Spinal cord (tissue), 10 donors: ENCODE data around the gene GLMN. TPM values are rescaled to one million over a fixed set of nuclear protein-coding genes. Genes with fewer than 3 reads are reported as not detected.
A peak's percentile ranks its signal among the peaks of the same experiment; 100 is the strongest.
"Not testable (repeated sequence)": the region's sequence is repeated elsewhere in the genome, so short reads cannot be mapped to it uniquely, and the experiment has no call there.

Experiments used
- DNase-seq, 6 donors: peaks; one replicate each; pipeline versions ENCODE4 v3.0.0 to v3.0.0-alpha.2; 2013 to 2015; ENCODE audit warnings: low spot score in 6 of 6, low read depth in 4 of 6
- H3K27ac ChIP-seq: one replicate; pipeline ENCODE4 v1.5.1; 2013; ENCODE audit warnings: low read depth, low read length, control low read depth
- H3K27me3 ChIP-seq: one replicate; pipeline ENCODE4 v1.6.1; 2013; ENCODE audit warnings: low read length; ENCODE audit not compliant: control insufficient read depth, insufficient read depth
- H3K36me3 ChIP-seq: one replicate; pipeline ENCODE4 v1.6.1; 2013; ENCODE audit warnings: low read length; ENCODE audit not compliant: control insufficient read depth, insufficient read depth
- H3K4me1 ChIP-seq: one replicate; pipeline ENCODE4 v1.6.1; 2013; ENCODE audit warnings: low read length; ENCODE audit not compliant: control insufficient read depth, insufficient read depth
- H3K4me3 ChIP-seq: one replicate; pipeline ENCODE4 v1.5.1; 2013; ENCODE audit warnings: low read depth, low read length, control low read depth
- H3K9me3 ChIP-seq: one replicate; pipeline ENCODE4 v1.6.1; 2013; ENCODE audit warnings: low read length; ENCODE audit not compliant: control insufficient read depth, insufficient read depth
- WGBS: methylation state at CpG from one replicate; pipeline ENCODE4 v1.1.5; 2013; ENCODE audit warnings: missing lambda C conversion rate; ENCODE audit not compliant: insufficient coverage; 5-methylcytosine and 5-hydroxymethylcytosine counted together
- polyA plus RNA-seq, 2 donors: library from polyadenylated mRNA; unstranded; fragments of 120-200 nt; gene quantifications; one replicate each; pipeline ENCODE4 v1.2.1, GENCODE V29; 2013; ENCODE audit not compliant: insufficient read length in 2 of 2
- total RNA-seq, 2 donors: library from RNA; depleted of rRNA in 1 of 2; stranded (reverse); fragments of 120-200 nt in 1 of 2; fragments of >200 nt in 1 of 2; gene quantifications; one replicate each; pipeline versions ENCODE4 v1.2.3 to v1.2.4, GENCODE V29; 2013 to 2014
- donor health status: healthy.

GLMN gene
- total and polyA plus RNA-seq, 4 donors, result 15.1 to 28.7 (median 24.8) TPM

GRCh38 chr1:92301021-92301420, 2.2 kb upstream of the GLMN start:
- H3K4me1 ChIP-seq, result no peaks in the 10 kb centered on the region
- no peak overlapping the region for H3K4me3 ChIP-seq
- H3K9me3 ChIP-seq, result no peaks in the 10 kb centered on the region
- no peak overlapping the region for H3K27ac ChIP-seq
- H3K27me3 ChIP-seq, result no peaks in the 10 kb centered on the region
- DNase-seq, result no peak
- peaks cover 10% of the 10 kb centered on the region for H3K36me3 ChIP-seq
- WGBS, result 100% methylated on average over 1 of the region's 5 CpGs

DNA sequence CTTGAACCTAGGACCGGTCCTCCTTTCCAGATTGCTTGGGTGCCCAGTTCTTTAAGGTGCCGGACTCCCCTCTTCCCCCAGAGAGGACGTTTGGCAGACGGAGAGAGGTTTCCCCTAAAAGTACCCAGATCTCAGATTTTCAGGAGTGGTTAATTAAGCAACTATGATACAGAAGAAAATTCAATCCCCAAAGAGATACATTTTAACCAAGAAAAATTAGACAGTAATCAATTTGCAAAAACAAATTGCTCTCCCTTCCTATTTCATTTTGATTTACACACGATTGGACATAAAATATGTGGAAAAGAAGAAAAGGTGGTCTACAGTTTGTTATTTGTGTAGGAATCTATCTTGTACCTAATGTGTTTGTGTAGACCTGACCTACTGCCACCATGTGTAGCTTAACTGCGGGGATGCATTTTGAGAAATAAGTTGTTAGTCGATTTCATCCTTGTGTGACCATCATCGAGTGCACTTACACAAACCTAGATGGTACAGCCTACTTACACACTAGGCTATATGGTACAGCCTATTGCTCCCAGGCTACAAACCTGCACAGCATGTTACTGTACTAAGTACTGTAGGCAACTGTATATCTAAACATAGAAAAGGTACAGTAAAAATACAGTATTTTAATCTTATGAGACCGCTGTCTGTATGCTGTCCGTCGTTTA, 827 bp upstream of the GLMN start:
- H3K36me3 ChIP-seq, result peaks cover 3% of the 10 kb centered on the region
- peak in 3 of 6 donors; percentile 15 to 28 (median 23) for DNase-seq
- H3K9me3 ChIP-seq, result no peaks in the 10 kb centered on the region
- H3K4me1 ChIP-seq, result no peaks in the 10 kb centered on the region
- H3K27ac ChIP-seq, result peak overlapping the region; percentile 94
- no peaks in the 10 kb centered on the region for H3K27me3 ChIP-seq
- 0% methylated on average over 1 of the region's 11 CpGs for WGBS
- peak overlapping the region; percentile 89 for H3K4me3 ChIP-seq

- DNase-seq, result no peak
- Histone ChIP-seq H3K27me3 (no peaks in the 10 kb centered on the region), H3K4me3 (peak overlapping the region; percentile 89), H3K27ac (peak overlapping the region; percentile 94), H3K4me1 (no peaks in the 10 kb centered on the region), H3K9me3 (no peaks in the 10 kb centered on the region), H3K36me3 (peaks cover 5% of the 10 kb centered on the region)
- no CpG with 5 or more reads among the region's 3 CpGs for WGBS
Measured at GRCh38 chr1:92298213-92298572, 594 bp downstream of the GLMN start.

DNA sequence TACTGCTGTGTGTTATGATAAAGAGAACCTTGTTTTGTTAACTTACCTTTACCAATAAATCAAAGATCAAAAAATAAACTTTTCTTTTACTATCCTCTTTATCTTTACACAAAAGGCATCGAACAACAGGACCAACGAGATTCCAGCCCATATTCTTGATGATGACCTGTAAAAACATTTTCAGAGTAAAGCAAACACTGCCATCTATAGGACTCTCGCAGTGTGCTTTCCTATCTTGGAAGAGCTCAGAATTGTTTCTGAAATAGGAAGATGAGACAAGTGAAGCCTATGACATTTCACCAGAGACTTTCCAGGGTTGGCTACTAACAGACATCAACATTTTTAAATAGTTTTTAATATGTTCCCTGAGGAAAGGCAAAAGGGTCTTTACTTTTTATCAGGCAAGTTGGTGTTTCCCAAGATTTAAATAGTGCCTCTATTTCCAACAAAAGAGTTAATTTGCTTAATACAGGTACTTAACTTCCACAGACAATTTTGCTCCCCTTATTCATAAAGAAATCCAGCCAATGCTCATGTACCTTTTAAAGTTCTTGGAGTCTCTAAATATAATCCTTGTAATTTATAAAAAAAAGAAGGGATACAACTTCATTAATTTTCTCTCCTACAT, 7.3 kb downstream of the GLMN start:
- Histone ChIP-seq H3K9me3 (no peaks in the 10 kb centered on the region), H3K27ac (no peak overlapping the region), H3K36me3 (peaks cover 3% of the 10 kb centered on the region), H3K27me3 (no peaks in the 10 kb centered on the region), H3K4me3 (no peak overlapping the region), H3K4me1 (no peaks in the 10 kb centered on the region)
- peak in 4 of 6 donors; percentile 33 to 92 (median 60) for DNase-seq
- no CpG with 5 or more reads among the region's 3 CpGs for whole genome bisulfite sequencing

GRCh38 chr1:92281411-92281810, 17.4 kb downstream of the GLMN start:
- not testable (repeated sequence) for H3K27me3 ChIP-seq, H3K27ac ChIP-seq, H3K9me3 ChIP-seq, H3K4me1 ChIP-seq, H3K4me3 ChIP-seq, DNase-seq
- 93% methylated on average over 2 of the region's 2 CpGs for WGBS
- H3K36me3 ChIP-seq, result peaks cover 13% of the 10 kb centered on the region

GRCh38 chr1:92279781-92280180, 19.0 kb downstream of the GLMN start:
- not testable (repeated sequence) for H3K27me3 ChIP-seq, H3K9me3 ChIP-seq, H3K27ac ChIP-seq, H3K4me1 ChIP-seq, DNase-seq, H3K4me3 ChIP-seq
- WGBS, result 94% methylated on average over 15 of the region's 15 CpGs
- peaks cover 16% of the 10 kb centered on the region for H3K36me3 ChIP-seq

DNA sequence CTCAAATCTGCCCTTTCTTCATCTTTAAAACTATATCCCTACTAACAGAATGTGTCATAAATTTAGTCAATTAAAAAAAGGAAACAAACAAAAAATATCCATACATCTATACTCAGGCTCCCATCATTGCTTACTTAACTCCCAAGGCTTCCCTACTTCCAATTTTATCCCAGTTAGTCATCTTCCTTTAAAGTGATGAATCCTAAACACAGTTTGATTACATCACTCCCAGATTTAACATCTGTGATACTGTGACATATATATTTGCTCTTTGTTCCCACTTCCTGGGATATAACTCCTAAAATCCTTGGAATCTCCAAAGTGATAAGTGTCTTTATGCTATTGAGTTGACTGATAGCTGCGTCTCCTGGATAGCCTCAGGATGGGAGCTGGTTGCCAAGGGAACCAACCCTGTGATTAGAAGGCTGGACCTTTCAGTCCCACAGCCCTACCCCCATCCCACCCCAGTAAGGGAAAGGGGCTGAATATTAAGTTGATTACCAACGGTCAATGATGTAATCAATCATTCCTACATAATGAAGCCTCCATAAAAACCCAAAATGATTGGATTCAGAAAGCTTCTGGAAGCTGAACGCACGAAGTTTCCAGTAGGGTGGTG, 21.6 kb downstream of the GLMN start:
- H3K36me3 ChIP-seq, result peaks cover 18% of the 10 kb centered on the region
- no peak overlapping the region for H3K4me3 ChIP-seq
- no peak for DNase-seq
- H3K27ac ChIP-seq, result no peak overlapping the region
- no peaks in the 10 kb centered on the region for H3K4me1 ChIP-seq
- no CpG with 5 or more reads among the region's 4 CpGs for WGBS
- H3K27me3 ChIP-seq, result no peaks in the 10 kb centered on the region
- no peaks in the 10 kb centered on the region for H3K9me3 ChIP-seq

GRCh38 chr1:92276082-92276481, 22.7 kb downstream of the GLMN start:
- peaks cover 18% of the 10 kb centered on the region for H3K36me3 ChIP-seq
- no peak overlapping the region for H3K4me3 ChIP-seq
- no peaks in the 10 kb centered on the region for H3K4me1 ChIP-seq
- no peak overlapping the region for H3K27ac ChIP-seq
- WGBS, result no CpG with 5 or more reads among the region's 3 CpGs
- no peaks in the 10 kb centered on the region for H3K27me3 ChIP-seq
- no peak for DNase-seq
- H3K9me3 ChIP-seq, result no peaks in the 10 kb centered on the region

DNA sequence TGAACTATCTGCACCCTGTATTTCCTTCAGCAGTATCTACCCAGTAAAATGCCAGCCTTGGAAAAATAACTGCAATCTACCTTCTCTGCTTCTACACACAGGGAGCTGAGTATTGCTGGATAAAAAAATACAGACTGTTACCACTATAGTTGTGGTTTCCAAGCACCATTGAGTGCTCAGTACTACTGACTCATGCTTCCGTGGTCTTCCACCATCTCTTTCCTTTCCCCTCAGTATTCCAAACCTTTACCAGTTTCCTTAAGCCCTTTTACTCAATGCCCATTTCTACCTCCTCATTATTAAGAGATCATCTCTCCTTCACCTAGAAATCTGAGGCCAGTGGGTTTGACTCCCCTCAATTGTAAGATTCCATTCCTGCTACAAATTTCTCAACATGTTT, 23.8 kb downstream of the GLMN start:
- H3K27ac ChIP-seq, result no peak overlapping the region
- 95% methylated on average over 1 of the region's 1 CpG for WGBS

GRCh38 chr1:92273039-92273438, 25.7 kb downstream of the GLMN start:
- peaks cover 10% of the 10 kb centered on the region for H3K36me3 ChIP-seq
- peak in 2 of 6 donors; percentile 2 to 46 for DNase-seq
- no peaks in the 10 kb centered on the region for H3K9me3 ChIP-seq
- H3K4me1 ChIP-seq, result no peaks in the 10 kb centered on the region
- H3K4me3 ChIP-seq, result no peak overlapping the region
- WGBS, result 100% methylated on average over 1 of the region's 1 CpG
- no peaks in the 10 kb centered on the region for H3K27me3 ChIP-seq
- H3K27ac ChIP-seq, result no peak overlapping the region

More for the DNA sequence above, 23.8 kb downstream of the GLMN start:
- Histone ChIP-seq H3K9me3 (no peaks in the 10 kb centered on the region), H3K4me3 (no peak overlapping the region), H3K4me1 (no peaks in the 10 kb centered on the region), H3K36me3 (peaks cover 18% of the 10 kb centered on the region), H3K27me3 (no peaks in the 10 kb centered on the region)
- no peak for DNase-seq
